Activated CD8-positive, alpha-beta T cell treated with anti-CD3 and anti-CD28 coated beads, Interleukin-2, amount 10 ng/mL, durations not matched to agents 7 days and 5 days (primary cell): ENCODE data around the gene HUS1. TPM values are rescaled to one million over a fixed set of nuclear protein-coding genes. Genes with fewer than 3 reads are reported as not detected.

Source experiments
- ATAC-seq: fragments of 150-1000 bp; cut with Tn5 transposase; one replicate; pipeline ENCODE4 v1.10.0; 2021; ENCODE audit warnings: moderate library complexity
- CTCF ChIA-PET: fragments of 350-600 bp; sonication (Branson Sonifier 250); formaldehyde crosslinking; loops from one replicate; lab custom pipeline; 2021; ENCODE audit warnings: antibody characterized with exemption; lab: Charles Lee
- POLR2A ChIA-PET: fragments of 350-600 bp; sonication (Branson Sonifier 250); formaldehyde crosslinking; loops from one replicate; lab custom pipeline; 2021; ENCODE audit warnings: antibody characterized with exemption; lab: Charles Lee
- DNase-seq: peaks from one replicate; pipeline ENCODE4 v3.0.0-alpha.2; 2020
- H3K27ac Mint-ChIP-seq: one replicate; pipeline ENCODE4 v1.8.0; 2021; ENCODE audit warnings: mild to moderate bottlenecking, mixed read lengths
- H3K27me3 Mint-ChIP-seq: one replicate; pipeline ENCODE4 v1.8.0; 2021; ENCODE audit warnings: low read depth, mixed read lengths
- H3K36me3 Mint-ChIP-seq: one replicate; pipeline ENCODE4 v1.8.0; 2021; ENCODE audit warnings: low read depth, mixed read lengths
- H3K4me1 Mint-ChIP-seq: one replicate; pipeline ENCODE4 v1.8.0; 2021; ENCODE audit warnings: low read depth, mixed read lengths
- H3K4me3 Mint-ChIP-seq: one replicate; pipeline ENCODE4 v1.8.0; 2021; ENCODE audit warnings: mild to moderate bottlenecking, mixed read lengths
- H3K9me3 Mint-ChIP-seq: one replicate; pipeline ENCODE4 v1.8.0; 2022; ENCODE audit warnings: mixed read lengths; ENCODE audit not compliant: insufficient read depth
- total RNA-seq, 2 experiments: library from RNA; stranded (reverse); gene quantifications; one replicate each; pipeline ENCODE4 v1.2.3, GENCODE V29; 2021

Gene HUS1
- total RNA-seq, 2 experiments from 2014 or later: 28.9 to 31.6 TPM

DNA sequence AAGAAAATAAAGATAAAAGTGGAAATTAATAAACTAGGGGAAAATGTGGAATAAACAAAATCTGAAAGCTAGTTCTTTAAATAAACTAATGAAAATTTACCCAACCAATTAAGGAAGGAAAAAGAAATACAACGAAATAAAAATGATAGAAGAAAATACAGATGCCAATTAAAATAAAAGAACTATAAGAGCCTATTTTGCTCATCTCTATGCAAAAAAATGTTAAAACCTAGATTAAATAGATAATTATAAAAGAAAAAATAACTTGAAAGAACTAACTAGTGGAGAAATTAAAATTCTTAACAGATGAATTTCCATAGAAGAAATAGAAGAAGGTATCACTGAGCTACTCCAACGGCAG, 63.8 kb downstream of the HUS1 start:
- H3K27me3 Mint-ChIP-seq: peaks cover 12% of the 10 kb centered on the region
- ChIA-PET CTCF (no interaction called here), POLR2A (no interaction called here)
- no peak overlapping the region for H3K27ac Mint-ChIP-seq
- ATAC-seq (no peak), DNase-seq (no peak)
- H3K4me1 Mint-ChIP-seq: no peaks in the 10 kb centered on the region
- H3K9me3 Mint-ChIP-seq: no peaks in the 10 kb centered on the region
- H3K4me3 Mint-ChIP-seq: no peak overlapping the region
- no peaks in the 10 kb centered on the region for H3K36me3 Mint-ChIP-seq

DNA sequence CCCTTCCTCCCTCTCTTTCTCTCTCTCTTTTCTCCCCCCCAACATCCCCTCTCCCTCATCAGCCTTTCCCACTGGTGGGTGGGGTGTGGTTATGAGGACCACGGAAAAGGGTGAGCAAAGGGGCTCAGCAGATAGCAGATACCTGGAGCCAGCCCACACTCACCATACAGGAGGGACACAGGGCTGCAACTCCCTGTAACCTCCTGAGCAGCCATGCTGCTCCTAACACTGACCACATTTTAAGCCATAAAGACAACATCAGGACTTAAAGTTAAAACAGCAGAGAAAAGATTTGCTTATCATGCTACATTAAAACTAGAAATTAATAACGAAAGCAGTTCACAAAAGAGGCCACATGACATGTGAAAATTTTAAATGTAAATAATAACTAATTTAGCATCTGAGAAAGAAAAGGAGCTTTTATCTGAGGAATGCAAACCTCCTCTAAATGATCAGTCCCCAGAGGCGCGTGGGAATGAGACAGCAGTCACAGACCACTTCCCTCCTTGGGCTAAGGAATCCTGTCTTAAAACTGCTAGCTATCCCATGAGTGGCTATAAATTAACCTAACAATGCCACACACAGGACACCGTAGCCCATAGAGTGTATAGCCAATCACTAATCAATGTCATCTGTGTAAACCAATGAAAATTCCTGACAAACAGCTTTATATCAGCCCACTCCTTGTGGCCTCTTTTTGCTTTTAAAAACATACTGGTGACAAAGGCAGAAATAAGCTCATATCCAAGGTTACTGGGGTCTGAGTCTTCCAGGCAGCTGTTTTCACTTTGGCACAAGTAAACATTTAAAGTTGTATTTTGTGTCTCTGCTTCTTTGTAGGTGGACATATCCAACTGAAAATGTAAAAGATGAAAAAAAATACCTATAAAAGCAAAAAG, 64.4 kb downstream of the HUS1 start:
- peaks cover 9% of the 10 kb centered on the region for H3K27me3 Mint-ChIP-seq
- DNase-seq (no peak), ATAC-seq (no peak)
- H3K4me1 Mint-ChIP-seq: no peaks in the 10 kb centered on the region
- no peak overlapping the region for H3K4me3 Mint-ChIP-seq
- POLR2A ChIA-PET: no interaction called here
- H3K9me3 Mint-ChIP-seq: no peaks in the 10 kb centered on the region
- no peaks in the 10 kb centered on the region for H3K36me3 Mint-ChIP-seq
- CTCF ChIA-PET: no interaction called here
- no peak overlapping the region for H3K27ac Mint-ChIP-seq

Other genes starting within 250 kb of the HUS1 start
- under 1 TPM; 0.08 to 0.11 TPM for gene PKD1L1, start 31.1 kb downstream of the HUS1 start, total RNA-seq
- under 1 TPM in 1 of 2 experiments, not detected in 1; 0.97 TPM for gene SUN3, start 49.5 kb upstream of the HUS1 start, total RNA-seq
- under 1 TPM in 1 of 2 experiments, not detected in 1; 0.10 TPM for gene C7orf57, start 55.9 kb upstream of the HUS1 start, total RNA-seq
- 10 to 100 TPM; 60.7 to 68.4 TPM for gene UPP1, start 109.7 kb upstream of the HUS1 start, total RNA-seq
- under 1 TPM; 0.08 to 0.45 TPM for gene ABCA13, start 191.8 kb upstream of the HUS1 start, total RNA-seq